Body of pancreas (tissue), 4 donors: ENCODE data around the gene SKAP2. TPM values are rescaled to one million over a fixed set of nuclear protein-coding genes. Genes with fewer than 3 reads are reported as not detected.
A peak's percentile ranks its signal among the peaks of the same experiment; 100 is the strongest.

ENCODE experiments used
- ATAC-seq: fragments of 150-250 bp; one replicate; pipeline ENCODE4 v1.9.1; 2016
- DNase-seq, 4 donors: peaks; one replicate each; pipeline ENCODE4 v3.0.0-alpha.2; 2019
- H3K27ac ChIP-seq, 4 donors: fragments of 200-600 bp; sonication (generic); 1 replicate in 3 of 4; 2 replicates in 1 of 4; pipeline versions ENCODE4 v1.5.1 to v1.6.1; 2016 to 2019; ENCODE audit warnings: mild to moderate bottlenecking in 1 of 4, mixed read lengths in 1 of 4, moderate library complexity in 1 of 4
- H3K27me3 ChIP-seq, 2 donors: fragments of 200-600 bp; sonication (generic); one replicate each; pipeline ENCODE4 v1.6.0; 2016; ENCODE audit warnings: mild to moderate bottlenecking in 1 of 2
- H3K36me3 ChIP-seq, 2 donors: fragments of 200-600 bp; sonication (generic); replicated peaks in 1 of 2; 2 replicates each; pipeline ENCODE4 v1.5.1; 2016; ENCODE audit warnings: low read depth in 2 of 2; ENCODE audit not compliant: insufficient read depth in 1 of 2
- H3K4me1 ChIP-seq: fragments of 200-600 bp; sonication (generic); one replicate; pipeline ENCODE4 v1.6.0; 2016
- H3K4me3 ChIP-seq, 2 donors: fragments of 200-600 bp; sonication (generic); 1 replicate in 1 of 2; 2 replicates in 1 of 2; pipeline ENCODE4 v1.5.1; 2016 to 2019
- H3K9me3 ChIP-seq, 3 donors: fragments of 200-600 bp; sonication (generic); 1 replicate in 2 of 3; 2 replicates in 1 of 3; pipeline ENCODE4 v1.5.1; 2016
- CTCF ChIP-seq, 7 experiments: fragments of 450-650 bp in 4 of 7; fragments of 200-600 bp in 3 of 7; sonication (generic) in 3 of 7; IDR thresholded peaks; one replicate each; pipeline ENCODE4 v1.5.1; 2016 to 2019; ENCODE audit warnings: antibody characterized with exemption in 7 of 7
- POLR2A ChIP-seq, 3 donors: fragments of 450-650 bp; IDR thresholded peaks; one replicate each; pipeline ENCODE4 v1.6.1; 2016; ENCODE audit warnings: antibody characterized with exemption in 3 of 3, mild to moderate bottlenecking in 2 of 3
- WGBS, 2 donors: methylation state at CpG; one replicate each; pipeline ENCODE4 v1.1.5; 2017; 5-methylcytosine and 5-hydroxymethylcytosine counted together
- intact Hi-C: fragments of 100-400 bp; cut with DNase I; formaldehyde crosslinking; loops from one replicate; pipeline ENCODE4 v1.15.1; 2023
- total RNA-seq, 2 donors: library from RNA; depleted of rRNA; stranded (reverse); fragments of >200 nt; gene quantifications; one replicate each; pipeline ENCODE4 v1.1.0, GENCODE V29; 2016

SKAP2 gene
- total RNA-seq, 2 donors from 2014 or later, result 8.6 to 12.7 TPM

GRCh38 chr7:26656735-26657134, 207.7 kb downstream of the SKAP2 start:
- TF ChIP-seq CTCF (IDR thresholded peaks at IDR 0.05) (no peak), POLR2A (IDR thresholded peaks at IDR 0.05) (no peak)
- Histone ChIP-seq H3K4me3 (no peak overlapping the region), H3K9me3 (no peaks in the 10 kb centered on the region), H3K4me1 (peaks cover 11% of the 10 kb centered on the region), H3K36me3 (no peaks in the 10 kb centered on the region), H3K27me3 (no peaks in the 10 kb centered on the region), H3K27ac (no peak overlapping the region)
- no peak for ATAC-seq
- WGBS, 2 donors, result 75% methylated on average over 4 of the region's 4 CpGs
- intact Hi-C loops, result no loop called here
- DNase-seq, result no peak

GRCh38 chr7:26655781-26656180, 208.6 kb downstream of the SKAP2 start:
- Histone ChIP-seq H3K27ac (no peak overlapping the region), H3K4me1 (peaks cover 11% of the 10 kb centered on the region), H3K9me3 (no peaks in the 10 kb centered on the region), H3K36me3 (no peaks in the 10 kb centered on the region), H3K4me3 (no peak overlapping the region), H3K27me3 (no peaks in the 10 kb centered on the region)
- ATAC-seq, result no peak
- TF ChIP-seq POLR2A (IDR thresholded peaks at IDR 0.05), result no peak
- TF ChIP-seq CTCF (IDR thresholded peaks at IDR 0.05), result no peak
- DNase-seq, result no peak
- intact Hi-C loops, result no loop called here
- 88% methylated on average over 2 of the region's 2 CpGs for WGBS, 2 donors

DNA sequence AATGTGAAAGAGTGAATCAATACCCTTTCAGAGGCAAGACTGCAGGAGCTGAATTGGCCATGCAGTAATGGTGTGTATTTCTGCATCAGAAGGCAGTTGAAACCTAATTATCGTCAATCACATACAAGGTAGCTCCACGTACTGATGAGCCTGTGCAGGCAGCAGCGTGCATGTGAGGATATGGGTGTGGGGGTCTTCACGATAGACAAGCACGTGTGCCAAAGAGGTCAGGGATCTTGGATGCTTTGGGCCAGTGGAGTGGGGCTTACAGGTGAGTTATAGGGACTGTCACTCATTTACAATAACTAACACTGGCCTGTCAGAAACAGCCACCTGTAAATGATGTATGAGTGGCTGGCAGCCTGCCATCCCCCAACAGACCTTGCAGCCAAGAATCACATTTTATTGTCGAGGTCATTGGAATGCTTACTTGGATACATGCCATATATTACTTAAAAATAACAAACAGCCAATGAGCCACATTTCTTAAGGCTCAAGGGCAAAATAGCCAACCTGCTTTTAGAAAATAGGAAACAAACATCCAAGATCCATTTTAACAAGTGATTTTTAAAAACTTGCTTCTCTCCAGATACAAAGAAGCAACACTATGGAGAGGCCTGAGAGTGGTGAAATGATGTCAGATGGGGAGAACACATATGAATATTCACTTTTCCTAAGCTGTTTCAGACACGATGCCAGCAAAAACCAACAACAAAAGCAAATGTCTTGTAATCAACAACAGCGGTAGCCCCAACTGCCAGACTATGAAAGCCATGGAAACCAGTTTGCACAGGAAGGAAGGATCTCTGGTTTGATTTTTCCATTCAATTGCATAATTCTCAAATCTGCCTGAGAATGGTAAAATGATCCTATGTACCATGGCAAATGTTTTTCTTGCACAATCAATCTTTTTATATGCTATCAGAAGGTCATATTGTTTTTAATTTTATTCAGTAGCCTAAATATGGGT, 210.7 kb downstream of the SKAP2 start:
- no peaks in the 10 kb centered on the region for H3K9me3 ChIP-seq
- intact Hi-C loops, result no loop called here
- 32 to 38% methylated on average over 8 of the region's 8 CpGs for WGBS, 2 donors
- TF ChIP-seq POLR2A (IDR thresholded peaks at IDR 0.05) (no peak), CTCF (IDR thresholded peaks at IDR 0.05) (no peak)
- H3K4me3 ChIP-seq, result no peak overlapping the region
- no peaks in the 10 kb centered on the region for H3K36me3 ChIP-seq
- DNase-seq (peak; percentile 73 to 82 (median 80)), ATAC-seq (peak; percentile 82)
- peaks cover 11% of the 10 kb centered on the region for H3K4me1 ChIP-seq
- peak overlapping the region in 3 of 4 donors; percentile 14 to 26 (median 20) for H3K27ac ChIP-seq
- H3K27me3 ChIP-seq, result no peaks in the 10 kb centered on the region

GRCh38 chr7:26652401-26653100, 211.8 kb downstream of the SKAP2 start:
- Histone ChIP-seq H3K27me3 (no peaks in the 10 kb centered on the region), H3K4me1 (peaks cover 6% of the 10 kb centered on the region), H3K9me3 (no peaks in the 10 kb centered on the region), H3K4me3 (no peak overlapping the region), H3K27ac (no peak overlapping the region), H3K36me3 (no peaks in the 10 kb centered on the region)
- TF ChIP-seq CTCF (IDR thresholded peaks at IDR 0.05), result no peak
- no peak for TF ChIP-seq POLR2A (IDR thresholded peaks at IDR 0.05)
- WGBS, 2 donors, result 78 to 80% methylated on average over 8 of the region's 8 CpGs
- ATAC-seq, result no peak
- no peak for DNase-seq
- intact Hi-C loops, result no loop called here
